H4 (cell line): ENCODE results near the gene CKAP4. TPM values are rescaled to one million over a fixed set of nuclear protein-coding genes. Genes with fewer than 3 reads are reported as not detected.

Experiments used
- DNase-seq: peaks from one replicate; pipeline ENCODE4 v3.0.0-alpha.2; 2015; ENCODE audit warnings: low spot score
- total RNA-seq: library from RNA; depleted of rRNA; stranded (reverse); fragments of >200 nt; shearing (Covaris generic); gene quantifications from 2 replicates; pipeline ENCODE4 v1.2.3, GENCODE V29; 2014; rRNA removed

The CKAP4 gene
- total RNA-seq, 1 experiment from 2014 or later = 149 TPM

GRCh38 chr12:106197906-106198623 is 49.8 kb downstream of the CKAP4 start:
- DNase-seq = no peak

DNA sequence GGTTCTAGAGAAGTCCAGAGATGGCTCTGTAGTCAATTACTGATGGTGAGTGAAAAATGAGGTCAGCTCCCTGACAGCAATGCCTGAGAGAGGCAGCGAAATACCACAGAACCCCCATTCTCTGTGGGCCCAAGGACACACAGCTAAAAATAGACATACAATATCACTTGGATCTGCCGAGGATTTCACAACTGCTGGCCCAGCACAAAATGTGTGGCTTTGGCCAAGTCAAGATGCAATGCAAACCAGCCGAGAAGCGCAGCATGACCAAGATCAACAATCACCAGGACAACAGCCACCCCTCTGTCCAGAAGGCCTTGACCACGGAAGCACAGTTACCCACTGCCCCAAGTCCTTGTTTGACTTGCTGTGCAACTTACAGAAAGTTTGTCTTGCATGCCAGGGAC is 52.2 kb downstream of the CKAP4 start:
- DNase-seq = no peak

GRCh38 chr12:106194351-106194750 is 53.5 kb downstream of the CKAP4 start:
- no peak for DNase-seq

DNA sequence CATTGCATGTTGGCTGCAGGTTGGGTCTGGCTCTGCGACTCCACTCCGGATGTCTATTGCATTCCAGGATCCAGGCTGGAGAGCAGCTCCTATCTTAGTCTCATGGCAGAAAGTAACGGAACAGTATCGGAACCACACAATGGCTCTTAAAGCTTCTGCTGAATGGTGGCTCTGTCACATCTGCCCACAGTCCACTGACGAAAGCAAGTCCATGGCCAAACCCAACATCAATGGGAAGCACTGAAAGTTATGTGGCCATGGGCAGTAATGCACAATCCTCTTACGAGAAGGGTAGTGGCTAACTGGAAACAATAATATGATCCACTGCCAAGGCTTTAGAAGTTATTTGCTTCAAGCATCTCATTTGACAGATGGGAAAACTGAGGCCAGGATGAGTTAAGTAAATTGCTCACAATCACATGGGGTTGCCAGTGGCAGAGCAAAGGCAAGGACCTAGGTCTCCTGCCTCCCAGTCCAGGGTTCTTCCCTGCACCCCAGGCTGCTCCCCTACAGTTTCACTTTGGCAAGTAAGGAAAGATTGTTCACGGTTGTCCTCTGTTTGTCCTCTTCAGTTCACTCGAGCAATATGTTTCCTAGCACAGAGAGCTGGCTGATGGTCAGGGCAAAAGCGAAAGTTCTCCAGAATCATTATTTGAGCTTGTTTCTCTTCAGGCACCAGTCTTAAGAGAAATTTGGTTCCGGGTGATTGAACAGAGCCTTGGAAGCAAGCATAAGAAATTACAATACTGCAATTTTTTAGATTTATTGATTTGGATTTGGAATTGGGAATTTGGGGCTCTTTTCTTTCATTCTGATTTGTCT is 54.2 kb downstream of the CKAP4 start:
- DNase-seq = no peak

DNA sequence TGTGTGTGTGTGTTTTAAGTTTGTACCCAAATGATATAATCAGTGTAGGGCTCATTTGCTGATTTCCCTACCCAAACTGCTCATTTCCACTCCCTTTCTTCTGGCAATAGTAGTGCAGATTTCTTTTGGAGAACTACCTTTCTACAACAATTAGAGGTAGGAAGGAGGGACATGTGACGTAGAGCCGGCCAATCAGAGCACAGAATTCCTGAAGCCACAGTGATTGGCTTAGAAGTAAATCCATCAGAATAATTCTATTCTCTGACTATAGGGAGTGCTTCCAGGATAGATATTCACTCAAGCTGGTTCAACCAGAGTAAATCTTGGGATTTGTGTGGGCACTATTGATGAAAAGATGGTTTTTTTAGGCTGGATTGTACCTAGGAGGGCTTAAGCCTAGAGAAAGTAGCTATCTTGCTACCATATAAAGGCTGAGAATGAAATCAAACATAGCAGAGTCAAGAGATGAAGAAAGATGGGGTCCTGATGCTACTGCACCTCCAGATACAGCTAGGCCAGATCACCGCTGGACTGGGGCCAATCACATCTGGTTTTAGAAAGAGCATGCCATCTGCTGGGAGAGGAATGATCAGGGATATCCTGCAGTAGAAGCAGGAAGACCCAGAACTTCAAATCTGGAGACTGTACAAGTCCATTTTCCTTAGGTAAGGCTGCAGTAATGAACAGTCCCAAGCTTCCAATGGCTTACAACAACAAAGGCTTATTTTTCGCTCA is 55.0 kb downstream of the CKAP4 start:
- DNase-seq = no peak

GRCh38 chr12:106190581-106190980 is 57.2 kb downstream of the CKAP4 start:
- DNase-seq = no peak

GRCh38 chr12:106189341-106189740 is 58.5 kb downstream of the CKAP4 start:
- no peak for DNase-seq

GRCh38 chr12:106188256-106188655 is 59.6 kb downstream of the CKAP4 start:
- no peak for DNase-seq

Other genes with a start within 250 kb of the CKAP4 start
- 7.6 and 9.4 TPM in 2 replicates for gene NUAK1, start 109.1 kb downstream of the CKAP4 start, total RNA-seq
- gene TCP11L2, start 54.7 kb upstream of the CKAP4 start, total RNA-seq = 11.7 and 13.4 TPM in 2 replicates
- gene POLR3B, start 109.7 kb upstream of the CKAP4 start, total RNA-seq = 7.9 and 11.0 TPM in 2 replicates